Adipocyte (in vitro differentiated cells): Measurements from ENCODE around the gene ZNF621.

Experiments
- DNase-seq: peaks from one replicate; pipeline ENCODE4 v3.0.0-alpha.2; 2015; ENCODE audit warnings: low read depth
- H3K27me3 ChIP-seq: replicated peaks from 2 replicates; pipeline ENCODE4 v1.7.0; 2013; ENCODE audit warnings: mild to moderate bottlenecking, low read length, moderate library complexity; ENCODE audit not compliant: control insufficient read depth, insufficient read depth
- H3K36me3 ChIP-seq: 2 replicates; pipeline ENCODE4 v1.7.0; 2013; ENCODE audit warnings: low read length, mild to moderate bottlenecking, moderate library complexity; ENCODE audit not compliant: control insufficient read depth, insufficient read depth, severe bottlenecking
- H3K4me1 ChIP-seq: 2 replicates; pipeline ENCODE4 v1.7.0; 2013; ENCODE audit warnings: mild to moderate bottlenecking, low read length, moderate library complexity; ENCODE audit not compliant: control insufficient read depth, insufficient read depth
- H3K4me3 ChIP-seq: 2 replicates; pipeline ENCODE4 v1.7.0; 2013; ENCODE audit warnings: mild to moderate bottlenecking, low read length, moderate library complexity
- H3K9ac ChIP-seq: 2 replicates; pipeline ENCODE4 v1.7.0; 2013; ENCODE audit warnings: mild to moderate bottlenecking, low read length, moderate library complexity
- H3K9me3 ChIP-seq: 2 replicates; pipeline ENCODE4 v1.7.0; 2013; ENCODE audit warnings: mild to moderate bottlenecking, low read length, moderate library complexity; ENCODE audit not compliant: control insufficient read depth

ZNF621 gene

DNA sequence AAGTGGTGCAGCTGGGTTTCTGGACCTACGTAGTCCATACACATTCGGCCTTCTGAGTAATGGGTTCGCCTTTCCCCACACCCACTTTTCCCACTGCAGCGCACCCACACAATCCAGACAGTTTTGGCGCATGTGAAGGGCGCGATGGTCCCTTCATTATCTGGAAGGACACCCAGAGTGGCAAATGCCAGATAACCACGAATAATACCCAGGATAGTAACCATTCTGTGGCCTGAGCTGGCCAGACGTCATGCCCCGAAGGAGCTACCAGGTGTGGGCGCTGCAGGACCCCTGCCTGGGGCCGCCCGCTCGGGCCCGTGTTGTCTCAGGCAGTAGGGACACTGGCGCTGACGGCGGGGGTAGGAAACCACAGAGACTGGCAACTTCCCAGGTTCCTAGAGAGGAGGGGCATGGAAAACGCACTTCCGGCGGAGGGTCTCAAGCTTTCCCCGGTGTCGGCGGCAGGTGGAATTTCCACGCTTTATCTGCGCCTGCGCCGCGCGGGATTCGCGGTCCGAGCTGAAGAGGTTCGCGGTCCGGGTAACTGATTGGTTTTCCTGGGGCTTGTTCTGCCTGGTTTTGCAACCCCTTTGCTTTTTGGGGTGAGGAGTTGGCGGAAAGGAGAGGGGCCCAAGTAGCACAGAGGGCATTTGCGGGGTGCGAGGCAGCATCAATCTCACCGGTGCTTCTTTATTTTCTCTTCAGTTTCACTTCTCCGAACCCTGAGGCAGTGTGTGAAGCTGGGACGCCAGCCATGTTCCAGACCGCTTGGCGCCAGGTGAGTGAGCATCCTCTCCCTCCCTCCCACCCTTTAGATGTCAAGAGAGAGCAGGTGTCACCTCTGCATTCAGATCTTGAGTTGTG, 18.9 kb upstream of the ZNF621 start, which contains the start of gene ZNF620:
Gene ZNF620, plus strand, starts transcription at position 441 of the 864 bp plus-strand sequence. Its CDS starts 314 bp downstream, at position 755.
- DNase-seq = peak; percentile 52
- Histone ChIP-seq H3K27me3 (no peaks in the 10 kb centered on the region), H3K4me1 (peaks cover 20% of the 10 kb centered on the region), H3K9ac (peak within 1 kb of the TSS; percentile 70), H3K9me3 (no peaks in the 10 kb centered on the region), H3K4me3 (peak within 1 kb of the TSS; percentile 87), H3K36me3 (no peaks in the 10 kb centered on the region)

DNA sequence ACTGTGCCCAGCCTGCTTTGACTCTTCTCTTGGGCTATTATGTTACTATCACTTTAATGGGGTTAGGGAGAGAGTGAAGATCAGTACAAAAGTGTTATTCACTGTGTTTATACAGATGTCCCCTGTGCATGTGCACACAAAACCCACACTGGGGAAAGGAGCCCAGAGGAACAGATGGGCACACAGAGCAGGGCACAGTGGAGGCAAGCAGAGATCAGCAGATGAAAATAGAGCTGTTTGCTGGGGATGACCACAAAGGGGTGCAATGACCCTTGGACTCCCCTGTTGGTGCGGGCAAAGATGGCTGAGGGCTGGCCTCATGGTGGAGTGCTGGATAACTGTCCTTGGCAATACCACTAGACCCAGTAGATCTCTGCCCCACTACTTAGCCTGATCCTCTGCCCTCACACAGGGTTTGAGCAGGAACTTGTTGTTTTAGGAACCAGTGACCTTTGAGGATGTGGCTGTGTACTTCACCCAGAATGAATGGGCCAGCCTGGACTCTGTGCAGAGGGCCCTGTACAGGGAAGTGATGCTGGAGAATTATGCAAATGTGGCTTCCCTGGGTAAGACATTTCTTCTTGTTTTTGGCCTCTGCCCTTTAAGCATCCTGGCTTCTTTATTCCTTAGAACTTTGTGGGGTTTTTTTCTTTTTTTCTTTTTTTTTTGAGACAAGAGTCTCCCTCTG, 13.6 kb upstream of the ZNF621 start:
- Histone ChIP-seq H3K9ac (no peak overlapping the region), H3K27me3 (no peaks in the 10 kb centered on the region), H3K4me1 (no peaks in the 10 kb centered on the region), H3K4me3 (no peak overlapping the region), H3K9me3 (no peaks in the 10 kb centered on the region), H3K36me3 (no peaks in the 10 kb centered on the region)
- DNase-seq = no peak

DNA sequence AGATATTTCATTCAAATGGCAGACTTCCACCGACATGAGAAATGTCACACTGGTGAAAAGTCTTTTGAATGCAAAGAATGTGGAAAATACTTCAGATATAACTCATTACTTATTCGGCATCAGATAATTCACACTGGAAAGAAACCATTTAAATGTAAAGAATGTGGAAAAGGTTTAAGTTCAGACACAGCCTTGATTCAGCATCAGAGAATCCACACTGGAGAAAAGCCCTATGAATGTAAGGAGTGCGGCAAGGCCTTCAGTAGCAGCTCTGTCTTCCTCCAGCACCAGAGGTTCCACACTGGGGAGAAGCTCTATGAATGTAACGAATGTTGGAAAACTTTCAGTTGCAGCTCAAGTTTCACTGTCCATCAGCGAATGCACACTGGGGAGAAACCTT, 8.6 kb upstream of the ZNF621 start:
- peak; percentile 35 for DNase-seq
- no peak overlapping the region for H3K4me3 ChIP-seq
- no peak overlapping the region for H3K9ac ChIP-seq
- H3K36me3 ChIP-seq = no peaks in the 10 kb centered on the region
- H3K27me3 ChIP-seq = no peaks in the 10 kb centered on the region
- no peaks in the 10 kb centered on the region for H3K4me1 ChIP-seq
- no peaks in the 10 kb centered on the region for H3K9me3 ChIP-seq

DNA sequence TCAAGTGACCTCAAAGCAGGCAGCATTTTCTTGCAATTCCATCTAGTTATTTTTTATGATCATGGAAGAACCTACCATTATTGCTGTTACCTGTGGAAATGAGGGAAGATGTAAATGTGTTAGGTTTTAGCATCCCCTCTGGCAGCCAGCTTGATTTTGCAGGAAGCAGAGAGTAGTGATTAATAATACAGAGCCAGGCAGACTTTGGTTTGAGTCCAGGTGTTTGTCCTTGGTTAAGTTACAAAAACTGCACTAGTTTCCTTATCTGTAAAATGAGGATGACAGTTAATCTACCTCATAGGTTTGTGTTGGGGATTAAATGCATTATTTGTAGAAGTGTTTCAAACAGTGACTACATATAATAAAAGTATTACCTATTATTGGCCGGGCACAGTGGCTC, 6.7 kb upstream of the ZNF621 start:
- Histone ChIP-seq H3K4me3 (no peak overlapping the region), H3K36me3 (no peaks in the 10 kb centered on the region), H3K9me3 (no peaks in the 10 kb centered on the region), H3K4me1 (no peaks in the 10 kb centered on the region), H3K9ac (no peak overlapping the region), H3K27me3 (no peaks in the 10 kb centered on the region)
- no peak for DNase-seq

DNA sequence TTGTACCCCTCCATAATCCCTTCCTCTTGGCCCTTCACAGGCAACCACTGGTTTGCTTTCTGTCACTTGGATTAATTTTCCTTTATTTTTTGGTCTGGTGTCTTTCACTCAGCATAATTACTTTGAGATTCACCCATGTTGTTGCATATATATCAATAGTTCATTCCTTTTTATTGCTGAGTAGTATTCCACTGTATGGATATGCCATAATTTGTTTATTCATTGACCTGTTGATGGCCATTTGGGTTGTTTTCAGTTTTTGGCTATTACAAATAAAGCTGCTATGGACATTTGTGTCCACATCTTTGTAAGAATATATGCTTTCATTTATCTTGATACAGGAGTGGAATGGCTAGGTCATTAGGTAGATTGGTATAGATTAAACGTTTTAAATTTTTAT, 5.9 kb upstream of the ZNF621 start:
- no peak for DNase-seq
- H3K27me3 ChIP-seq = no peaks in the 10 kb centered on the region
- peaks cover 2% of the 10 kb centered on the region for H3K4me1 ChIP-seq

DNA sequence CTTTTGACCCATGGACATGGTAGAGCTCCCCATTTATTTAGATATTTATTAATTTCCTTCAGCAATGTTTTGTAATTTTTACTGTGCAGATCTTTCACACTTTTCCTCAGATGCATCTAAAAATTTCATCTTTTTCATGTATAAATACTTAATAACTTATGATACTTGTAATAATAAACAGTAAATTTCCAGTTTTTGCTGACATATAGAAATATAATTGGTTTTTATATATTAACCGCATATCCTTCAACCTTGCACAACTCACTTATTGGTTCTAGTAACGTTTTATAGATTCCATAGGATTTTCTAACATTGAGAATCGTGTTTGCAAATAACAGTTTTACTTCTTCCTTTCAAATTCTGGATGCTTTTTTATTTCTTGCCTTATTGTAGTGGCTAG, 3.5 kb upstream of the ZNF621 start:
- Histone ChIP-seq H3K27me3 (no peaks in the 10 kb centered on the region), H3K4me1 (peaks cover 11% of the 10 kb centered on the region), H3K4me3 (no peak overlapping the region), H3K9me3 (no peaks in the 10 kb centered on the region), H3K36me3 (no peaks in the 10 kb centered on the region), H3K9ac (no peak overlapping the region)
- no peak for DNase-seq

More for the DNA sequence above, 5.9 kb upstream of the ZNF621 start:
- no peaks in the 10 kb centered on the region for H3K36me3 ChIP-seq
- no peaks in the 10 kb centered on the region for H3K9me3 ChIP-seq
- no peak overlapping the region for H3K9ac ChIP-seq
- no peak overlapping the region for H3K4me3 ChIP-seq

DNA sequence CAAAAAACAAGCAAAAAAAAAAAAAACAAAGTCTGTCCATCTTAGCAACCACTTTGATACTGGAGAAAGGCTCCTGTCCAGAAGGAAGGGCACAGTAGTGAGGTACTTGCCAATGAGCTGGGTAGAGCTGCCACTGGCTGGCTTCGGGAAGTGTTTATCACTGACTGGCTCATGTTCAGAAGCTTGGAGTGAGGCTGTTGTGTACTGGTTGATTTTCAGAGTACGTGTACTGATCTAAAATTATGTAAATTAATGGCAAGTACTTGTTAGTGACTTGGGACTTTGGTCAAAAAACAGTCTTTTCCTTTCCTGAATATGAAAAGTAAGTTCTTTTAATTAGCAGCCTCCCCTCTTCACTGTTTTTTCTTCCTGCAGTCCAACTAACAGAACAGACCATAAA, 979 bp upstream of the ZNF621 start:
- Histone ChIP-seq H3K9me3 (no peaks in the 10 kb centered on the region), H3K27me3 (no peaks in the 10 kb centered on the region), H3K36me3 (peaks cover 11% of the 10 kb centered on the region), H3K4me1 (peaks cover 11% of the 10 kb centered on the region), H3K4me3 (peak overlapping the region; percentile 88), H3K9ac (peak overlapping the region; percentile 88)
- no peak for DNase-seq

DNA sequence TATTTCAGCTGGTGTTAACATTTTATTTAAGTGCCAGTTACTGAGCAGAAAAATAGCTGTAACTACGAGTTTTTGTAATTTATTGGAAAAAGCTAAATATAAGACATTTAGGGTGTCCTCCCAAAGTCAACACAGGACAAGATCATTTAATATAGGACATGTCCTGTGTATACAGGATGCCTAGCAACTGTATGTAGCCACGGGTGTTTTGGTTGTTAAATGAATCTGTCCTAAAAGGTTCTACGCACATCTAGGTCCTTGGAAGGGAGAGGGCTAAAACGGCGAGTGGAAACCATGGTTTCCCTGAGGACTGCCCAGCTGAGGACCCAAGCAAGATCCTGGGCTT, 565 bp upstream of the ZNF621 start:
- Histone ChIP-seq H3K9me3 (no peaks in the 10 kb centered on the region), H3K27me3 (no peaks in the 10 kb centered on the region), H3K4me3 (peak overlapping the region; percentile 88), H3K9ac (peak overlapping the region; percentile 88), H3K36me3 (peaks cover 11% of the 10 kb centered on the region), H3K4me1 (peaks cover 15% of the 10 kb centered on the region)
- DNase-seq = no peak

DNA sequence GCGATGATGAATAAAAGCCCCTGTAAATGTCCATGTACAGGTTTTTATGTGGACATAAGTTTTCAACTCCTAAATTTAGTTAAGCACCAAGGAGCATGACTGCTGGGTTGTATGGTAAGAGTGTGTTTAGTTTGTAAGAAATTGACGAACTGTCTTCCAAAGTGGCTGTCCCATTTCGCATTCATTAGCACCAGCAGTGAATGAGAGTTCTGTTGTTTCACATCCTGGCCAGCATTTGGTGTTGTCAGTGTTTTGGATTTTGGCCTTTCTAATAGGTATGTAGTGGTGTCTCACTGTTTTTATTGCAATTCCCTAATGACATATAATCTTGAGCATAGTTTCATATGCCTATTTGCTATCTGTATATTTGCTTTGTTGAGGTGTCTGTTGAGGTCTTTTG, 3.7 kb downstream of the ZNF621 start:
- no peaks in the 10 kb centered on the region for H3K27me3 ChIP-seq
- H3K36me3 ChIP-seq = peaks cover 52% of the 10 kb centered on the region
- H3K9ac ChIP-seq = no peak overlapping the region

DNA sequence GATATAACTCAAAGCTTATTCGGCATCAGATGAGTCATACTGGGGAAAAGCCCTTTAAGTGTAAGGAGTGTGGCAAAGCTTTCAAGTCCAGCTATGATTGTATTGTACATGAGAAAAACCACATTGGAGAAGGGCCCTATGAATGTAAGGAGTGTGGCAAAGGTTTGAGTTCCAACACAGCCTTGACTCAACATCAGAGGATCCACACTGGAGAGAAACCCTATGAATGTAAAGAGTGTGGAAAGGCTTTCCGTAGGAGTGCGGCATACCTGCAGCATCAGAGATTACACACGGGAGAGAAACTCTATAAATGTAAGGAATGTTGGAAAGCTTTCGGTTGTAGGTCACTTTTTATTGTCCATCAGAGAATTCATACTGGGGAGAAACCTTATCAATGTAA, 7.5 kb downstream of the ZNF621 start:
- Histone ChIP-seq H3K9ac (no peak overlapping the region), H3K9me3 (peaks cover 38% of the 10 kb centered on the region), H3K27me3 (no peaks in the 10 kb centered on the region), H3K4me1 (peaks cover 5% of the 10 kb centered on the region), H3K36me3 (peaks cover 73% of the 10 kb centered on the region), H3K4me3 (peak overlapping the region; percentile 25)
- no peak for DNase-seq

More for the DNA sequence above, 3.7 kb downstream of the ZNF621 start:
- H3K4me1 ChIP-seq = peaks cover 17% of the 10 kb centered on the region
- no peak for DNase-seq
- H3K9me3 ChIP-seq = peaks cover 29% of the 10 kb centered on the region
- H3K4me3 ChIP-seq = no peak overlapping the region

DNA sequence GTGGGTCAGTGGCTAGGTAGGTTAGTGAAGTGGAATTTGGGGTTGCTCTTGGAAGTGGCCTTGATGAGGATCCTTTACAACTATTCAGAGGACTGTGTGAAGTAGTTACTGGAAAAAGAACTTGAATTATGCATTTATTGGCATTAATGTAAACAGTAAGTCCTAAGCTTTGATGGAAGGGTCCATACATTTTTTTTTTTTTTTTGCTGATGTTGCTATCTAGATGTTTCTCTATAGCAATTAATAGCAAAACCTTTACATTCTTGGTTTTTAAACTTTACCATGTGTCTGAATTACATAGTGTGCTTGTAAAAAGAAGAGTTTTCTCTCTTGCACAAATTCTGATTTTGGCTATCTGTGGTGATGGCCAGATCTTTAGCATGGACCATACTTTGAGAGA, 9.5 kb downstream of the ZNF621 start:
- Histone ChIP-seq H3K9ac (no peak overlapping the region), H3K9me3 (peaks cover 43% of the 10 kb centered on the region), H3K36me3 (peaks cover 82% of the 10 kb centered on the region), H3K4me3 (no peak overlapping the region), H3K4me1 (peaks cover under 1% of the 10 kb centered on the region), H3K27me3 (no peaks in the 10 kb centered on the region)
- no peak for DNase-seq
